Mesothelial cell of epicardium (in vitro differentiated cells): ENCODE measurements around the gene PLCB1. TPM values are rescaled to one million over a fixed set of nuclear protein-coding genes. Genes with fewer than 3 reads are reported as not detected.

Experiments used
- DNase-seq, 2 experiments: peaks; one replicate each; pipeline ENCODE4 v3.0.0; 2021; ENCODE audit warnings: low spot score in 2 of 2; ENCODE audit not compliant: unreplicated experiment in 2 of 2
- H3K27ac Mint-ChIP-seq: 2 replicates; pipeline ENCODE4 v1.8.0; 2021; ENCODE audit warnings: mixed read lengths
- H3K27me3 Mint-ChIP-seq: 2 replicates; pipeline ENCODE4 v1.8.0; 2021; ENCODE audit warnings: low read depth, mixed read lengths
- H3K36me3 Mint-ChIP-seq: 2 replicates; pipeline ENCODE4 v1.8.0; 2021; ENCODE audit warnings: mixed read lengths
- H3K4me1 Mint-ChIP-seq: 2 replicates; pipeline ENCODE4 v1.8.0; 2021; ENCODE audit warnings: mixed read lengths
- H3K4me3 Mint-ChIP-seq: 2 replicates; pipeline ENCODE4 v1.8.0; 2021; ENCODE audit warnings: mild to moderate bottlenecking, moderate library complexity, mixed read lengths
- H3K9me3 Mint-ChIP-seq: 2 replicates; pipeline ENCODE4 v1.8.0; 2021; ENCODE audit warnings: mixed read lengths
- total RNA-seq: library from RNA; stranded (reverse); gene quantifications from 3 replicates; pipeline ENCODE4 v1.2.1, GENCODE V29; 2021
- TF ChIP-seq, protein P1 (sequence below): fragments of 200-600 bp; sonication (generic); IDR thresholded peaks from one replicate; pipeline ENCODE4 v1.5.0; 2021; ENCODE audit warnings: antibody characterized with exemption; ENCODE audit not compliant: unreplicated experiment

The PLCB1 gene
- total RNA-seq, 1 donor from 2014 or later: 41.5 TPM

DNA sequence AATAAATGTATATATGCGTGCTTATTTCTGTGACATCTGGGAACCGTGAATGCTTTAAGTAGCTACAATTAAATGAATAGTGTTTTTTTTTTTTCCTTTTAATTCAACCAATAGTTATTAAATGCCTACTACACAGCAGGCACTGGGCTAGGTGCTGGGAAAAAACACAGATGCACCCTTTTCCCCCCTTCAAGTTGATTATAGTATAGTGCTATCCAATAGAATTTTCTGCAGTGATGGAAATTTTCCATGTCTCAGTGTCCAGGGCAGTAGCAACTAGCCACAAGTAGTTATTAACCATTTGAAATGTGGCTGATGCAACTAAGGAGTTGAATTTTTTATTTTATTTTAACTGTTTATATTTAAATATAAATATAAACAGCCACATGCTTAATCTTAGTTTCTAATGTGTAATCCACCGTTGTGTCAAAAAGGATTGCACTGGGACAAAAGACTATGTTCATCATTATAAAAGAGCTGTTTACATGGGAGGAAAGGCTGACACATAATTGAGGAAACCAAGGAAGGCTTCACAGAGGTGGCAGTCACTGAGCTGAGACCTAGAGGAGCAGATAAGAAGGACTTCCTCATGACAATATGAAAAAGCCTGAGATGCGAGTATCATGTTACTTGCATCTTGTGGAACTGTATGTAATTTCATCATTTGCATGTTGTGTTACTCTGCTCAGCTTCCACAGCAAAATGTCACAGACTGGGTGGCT is 675.6 kb downstream of the PLCB1 start:
- H3K27ac Mint-ChIP-seq: no peak overlapping the region
- H3K9me3 Mint-ChIP-seq: no peaks in the 10 kb centered on the region
- no peaks in the 10 kb centered on the region for H3K27me3 Mint-ChIP-seq
- TF ChIP-seq, protein P1, sequence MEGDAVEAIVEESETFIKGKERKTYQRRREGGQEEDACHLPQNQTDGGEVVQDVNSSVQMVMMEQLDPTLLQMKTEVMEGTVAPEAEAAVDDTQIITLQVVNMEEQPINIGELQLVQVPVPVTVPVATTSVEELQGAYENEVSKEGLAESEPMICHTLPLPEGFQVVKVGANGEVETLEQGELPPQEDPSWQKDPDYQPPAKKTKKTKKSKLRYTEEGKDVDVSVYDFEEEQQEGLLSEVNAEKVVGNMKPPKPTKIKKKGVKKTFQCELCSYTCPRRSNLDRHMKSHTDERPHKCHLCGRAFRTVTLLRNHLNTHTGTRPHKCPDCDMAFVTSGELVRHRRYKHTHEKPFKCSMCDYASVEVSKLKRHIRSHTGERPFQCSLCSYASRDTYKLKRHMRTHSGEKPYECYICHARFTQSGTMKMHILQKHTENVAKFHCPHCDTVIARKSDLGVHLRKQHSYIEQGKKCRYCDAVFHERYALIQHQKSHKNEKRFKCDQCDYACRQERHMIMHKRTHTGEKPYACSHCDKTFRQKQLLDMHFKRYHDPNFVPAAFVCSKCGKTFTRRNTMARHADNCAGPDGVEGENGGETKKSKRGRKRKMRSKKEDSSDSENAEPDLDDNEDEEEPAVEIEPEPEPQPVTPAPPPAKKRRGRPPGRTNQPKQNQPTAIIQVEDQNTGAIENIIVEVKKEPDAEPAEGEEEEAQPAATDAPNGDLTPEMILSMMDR: no peak
- peaks cover 2% of the 10 kb centered on the region for H3K36me3 Mint-ChIP-seq
- H3K4me3 Mint-ChIP-seq: no peak overlapping the region
- DNase-seq: no peak
- H3K4me1 Mint-ChIP-seq: peaks cover 1% of the 10 kb centered on the region

DNA sequence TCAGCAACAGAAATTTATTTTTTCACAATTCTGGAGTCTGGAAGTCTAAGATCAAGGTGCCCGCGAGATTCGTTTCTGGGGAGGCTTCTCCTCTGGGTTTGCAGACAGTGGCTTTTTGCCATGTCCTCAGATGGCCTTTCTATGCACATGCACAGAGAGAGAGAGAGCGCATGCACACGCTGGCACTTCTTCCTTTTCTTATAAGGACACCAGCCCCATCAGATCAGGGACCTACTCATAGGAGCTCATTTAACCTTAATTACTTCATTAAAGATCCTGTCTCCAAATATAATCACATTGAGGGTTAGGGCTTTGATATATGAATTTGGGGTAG is 676.1 kb downstream of the PLCB1 start:
- H3K27ac Mint-ChIP-seq: no peak overlapping the region

GRCh38 chr20:8809107-8809953 is 677.3 kb downstream of the PLCB1 start:
- peaks cover 2% of the 10 kb centered on the region for H3K36me3 Mint-ChIP-seq
- no peak overlapping the region for H3K27ac Mint-ChIP-seq
- H3K27me3 Mint-ChIP-seq: no peaks in the 10 kb centered on the region
- no peaks in the 10 kb centered on the region for H3K9me3 Mint-ChIP-seq
- TF ChIP-seq, protein P1: no peak
- H3K4me1 Mint-ChIP-seq: no peaks in the 10 kb centered on the region
- no peak for DNase-seq
- H3K4me3 Mint-ChIP-seq: no peak overlapping the region

More for the DNA sequence above, 676.1 kb downstream of the PLCB1 start:
- Mint-ChIP-seq H3K9me3 (no peaks in the 10 kb centered on the region), H3K4me3 (no peak overlapping the region), H3K4me1 (peaks cover 1% of the 10 kb centered on the region), H3K36me3 (peaks cover 2% of the 10 kb centered on the region), H3K27me3 (no peaks in the 10 kb centered on the region)
- TF ChIP-seq, protein P1: no peak
- no peak for DNase-seq

GRCh38 chr20:8811801-8812594 is 679.9 kb downstream of the PLCB1 start:
- Mint-ChIP-seq H3K4me3 (no peak overlapping the region), H3K27me3 (no peaks in the 10 kb centered on the region), H3K27ac (no peak overlapping the region), H3K9me3 (no peaks in the 10 kb centered on the region), H3K36me3 (no peaks in the 10 kb centered on the region), H3K4me1 (no peaks in the 10 kb centered on the region)
- TF ChIP-seq, protein P1: no peak
- DNase-seq: no peak

GRCh38 chr20:8812817-8813216 is 680.8 kb downstream of the PLCB1 start:
- DNase-seq: no peak
- H3K4me1 Mint-ChIP-seq: no peaks in the 10 kb centered on the region
- no peaks in the 10 kb centered on the region for H3K36me3 Mint-ChIP-seq
- no peaks in the 10 kb centered on the region for H3K9me3 Mint-ChIP-seq
- no peak overlapping the region for H3K4me3 Mint-ChIP-seq
- TF ChIP-seq, protein P1: no peak
- no peak overlapping the region for H3K27ac Mint-ChIP-seq
- H3K27me3 Mint-ChIP-seq: no peaks in the 10 kb centered on the region
